Activated naive CD8-positive, alpha-beta T cell treated with anti-CD3 and anti-CD28 coated beads, Interleukin-2, amount 10 ng/mL, durations not matched to agents 7 days and 5 days (primary cell): Measurements from ENCODE around the gene NANOG. TPM values are rescaled to one million over a fixed set of nuclear protein-coding genes. Genes with fewer than 3 reads are reported as not detected.
"Not testable (repeated sequence)": the region's sequence is repeated elsewhere in the genome, so short reads cannot be mapped to it uniquely, and the experiment has no call there.

Experiments
- ATAC-seq: fragments of 150-1000 bp; cut with Tn5 transposase; one replicate; pipeline ENCODE4 v1.10.0; 2021; ENCODE audit warnings: low read depth, moderate library complexity
- POLR2A ChIA-PET: fragments of 350-600 bp; sonication (Branson Sonifier 250); formaldehyde crosslinking; loops from one replicate; lab custom pipeline; 2021; ENCODE audit warnings: antibody characterized with exemption; lab: Charles Lee
- DNase-seq: peaks from one replicate; pipeline ENCODE4 v3.0.0; 2021
- H3K27ac Mint-ChIP-seq: one replicate; pipeline ENCODE4 v1.8.0; 2022; ENCODE audit warnings: mild to moderate bottlenecking, mixed read lengths
- H3K27me3 Mint-ChIP-seq: one replicate; pipeline ENCODE4 v1.8.0; 2022; ENCODE audit warnings: mild to moderate bottlenecking, moderate library complexity, mixed read lengths
- H3K36me3 Mint-ChIP-seq: one replicate; pipeline ENCODE4 v1.8.0; 2021; ENCODE audit warnings: mild to moderate bottlenecking, mixed read lengths
- H3K4me1 Mint-ChIP-seq: one replicate; pipeline ENCODE4 v1.8.0; 2021; ENCODE audit warnings: mixed read lengths
- H3K4me3 Mint-ChIP-seq: one replicate; pipeline ENCODE4 v1.8.0; 2022; ENCODE audit warnings: mild to moderate bottlenecking, moderate library complexity, mixed read lengths
- H3K9me3 Mint-ChIP-seq: one replicate; pipeline ENCODE4 v1.8.0; 2021; ENCODE audit warnings: mixed read lengths
- total RNA-seq, 2 experiments: library from RNA; stranded (reverse); gene quantifications; one replicate each; pipeline ENCODE4 v1.2.3, GENCODE V29; 2021

The NANOG gene
- total RNA-seq: not detected

DNA sequence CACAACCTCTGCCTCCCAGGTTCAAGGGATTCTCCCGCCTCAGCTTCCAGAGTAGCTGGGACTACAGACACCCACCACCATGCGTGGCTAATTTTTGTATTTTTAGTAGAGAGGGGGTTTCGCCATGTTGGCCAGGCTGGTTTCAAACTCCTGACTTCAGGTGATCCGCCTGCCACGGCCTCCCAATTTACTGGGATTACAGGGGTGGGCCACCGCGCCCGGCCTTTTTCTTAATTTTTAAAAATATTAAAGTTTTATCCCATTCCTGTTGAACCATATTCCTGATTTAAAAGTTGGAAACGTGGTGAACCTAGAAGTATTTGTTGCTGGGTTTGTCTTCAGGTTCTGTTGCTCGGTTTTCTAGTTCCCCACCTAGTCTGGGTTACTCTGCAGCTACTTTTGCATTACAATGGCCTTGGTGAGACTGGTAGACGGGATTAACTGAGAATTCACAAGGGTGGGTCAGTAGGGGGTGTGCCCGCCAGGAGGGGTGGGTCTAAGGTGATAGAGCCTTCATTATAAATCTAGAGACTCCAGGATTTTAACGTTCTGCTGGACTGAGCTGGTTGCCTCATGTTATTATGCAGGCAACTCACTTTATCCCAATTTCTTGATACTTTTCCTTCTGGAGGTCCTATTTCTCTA, at the start of gene NANOG:
Gene NANOG, plus strand, starts transcription at position 519 of the 645 bp plus-strand sequence. CDS start 213 bp downstream, outside the sequence.
- H3K9me3 Mint-ChIP-seq, H3K36me3 Mint-ChIP-seq, H3K27me3 Mint-ChIP-seq, H3K4me1 Mint-ChIP-seq, H3K4me3 Mint-ChIP-seq, ATAC-seq, POLR2A ChIA-PET, DNase-seq, H3K27ac Mint-ChIP-seq: not testable (repeated sequence)

DNA sequence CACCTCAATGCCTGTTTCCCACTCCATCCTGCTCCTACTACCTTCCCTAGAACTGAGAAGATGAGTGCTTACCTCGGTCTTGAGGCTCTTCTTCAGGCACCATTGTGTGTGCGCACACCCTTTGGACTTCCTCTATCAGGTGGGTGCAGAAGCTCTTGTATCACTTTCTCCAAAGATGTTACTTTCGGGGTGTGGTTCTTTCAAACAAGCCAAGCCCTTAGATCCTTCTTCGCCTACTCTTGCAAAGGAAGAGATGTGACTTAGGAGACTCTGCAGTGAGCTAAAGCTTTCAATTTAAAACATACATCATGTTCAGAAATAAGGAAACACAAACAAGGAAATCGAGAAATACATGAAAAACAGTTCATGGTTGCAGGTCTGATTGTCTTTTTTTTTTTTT, 42.0 kb upstream of the NANOG start, which contains the start of gene CLEC4C:
Gene CLEC4C, minus strand, starts transcription at position 130 of the 400 bp plus-strand sequence. Its CDS starts 27 bp downstream, at position 103.
- ATAC-seq (no peak), DNase-seq (no peak)
- POLR2A ChIA-PET: interaction anchor here (0.6 kb wide), 1 partner anchor 119 kb away, joined by 3 read pairs; no protein-coding TSS in a partner anchor
- Mint-ChIP-seq H3K9me3 (peaks cover 2% of the 10 kb centered on the region), H3K4me3 (no peak within 1 kb of the TSS), H3K4me1 (no peaks in the 10 kb centered on the region), H3K36me3 (no peaks in the 10 kb centered on the region), H3K27ac (no peak within 1 kb of the TSS), H3K27me3 (no peaks in the 10 kb centered on the region)

DNA sequence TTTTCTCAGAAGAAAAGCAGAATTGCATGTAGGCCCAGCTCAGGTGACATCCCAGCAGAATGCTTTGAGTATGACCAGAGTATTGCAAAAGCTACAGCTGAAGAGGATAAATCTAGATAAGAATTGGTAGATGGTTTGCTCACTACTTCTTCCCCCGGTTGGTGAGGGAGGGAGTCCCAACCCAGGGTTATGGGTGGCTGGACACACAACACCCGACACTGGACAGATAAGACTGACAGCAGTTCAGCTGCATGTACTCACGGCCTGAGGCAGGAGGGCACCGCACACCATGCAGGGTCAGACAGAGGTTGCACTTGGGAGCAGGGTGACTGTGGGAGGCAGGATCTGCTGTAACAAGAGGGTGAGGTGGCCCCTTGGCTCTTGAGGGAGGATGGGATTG, 40.4 kb upstream of the NANOG start:
- Mint-ChIP-seq H3K4me1 (peaks cover 5% of the 10 kb centered on the region), H3K36me3 (no peaks in the 10 kb centered on the region), H3K9me3 (no peaks in the 10 kb centered on the region), H3K27ac (no peak overlapping the region), H3K27me3 (no peaks in the 10 kb centered on the region), H3K4me3 (no peak overlapping the region)
- DNase-seq (no peak), ATAC-seq (no peak)
- POLR2A ChIA-PET: no interaction called here

DNA sequence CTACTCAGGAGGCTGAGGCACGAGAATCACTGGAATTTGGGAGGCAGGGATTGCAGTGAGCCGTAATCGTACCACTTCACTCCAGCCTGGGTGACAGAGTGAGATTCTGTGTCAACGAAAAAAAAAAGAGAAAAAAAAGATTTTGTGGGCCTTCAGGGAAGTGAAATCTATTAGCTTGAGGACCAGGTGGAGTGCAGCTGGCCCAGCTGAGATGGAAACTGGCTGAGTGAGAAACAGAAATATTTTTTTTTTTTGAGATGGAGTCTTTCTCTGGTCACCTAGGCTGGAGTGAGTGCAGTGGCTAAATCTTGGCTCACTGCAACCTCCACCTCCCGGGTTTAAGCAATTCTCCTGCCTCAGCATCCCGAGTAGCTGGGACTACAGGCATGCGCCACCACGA, 39.8 kb upstream of the NANOG start:
- ATAC-seq (no peak), DNase-seq (no peak)
- Mint-ChIP-seq H3K4me1 (peaks cover 5% of the 10 kb centered on the region), H3K9me3 (no peaks in the 10 kb centered on the region), H3K4me3 (no peak overlapping the region), H3K36me3 (no peaks in the 10 kb centered on the region), H3K27ac (no peak overlapping the region), H3K27me3 (no peaks in the 10 kb centered on the region)
- POLR2A ChIA-PET: no interaction called here

DNA sequence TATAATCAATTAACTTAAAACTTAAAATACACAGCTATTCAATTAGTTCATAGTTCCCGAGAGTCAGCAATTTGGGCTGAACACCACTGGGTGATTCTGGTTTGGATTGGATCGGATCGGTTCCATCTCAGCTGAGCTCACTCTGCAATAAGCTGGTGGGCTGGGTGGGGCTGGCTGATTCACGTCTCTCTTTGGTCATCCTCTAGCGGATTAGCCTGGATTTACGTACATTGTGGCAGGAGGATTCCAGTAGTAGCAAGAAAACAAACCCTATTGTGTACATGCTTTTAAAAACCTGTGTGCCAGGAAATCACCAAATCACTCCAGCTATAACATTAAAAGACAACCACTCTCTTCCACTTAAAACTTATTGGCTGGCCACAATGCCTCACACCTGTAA, 38.9 kb upstream of the NANOG start:
- Mint-ChIP-seq H3K9me3 (no peaks in the 10 kb centered on the region), H3K4me1 (peaks cover 5% of the 10 kb centered on the region), H3K4me3 (no peak overlapping the region), H3K27me3 (no peaks in the 10 kb centered on the region), H3K27ac (no peak overlapping the region), H3K36me3 (no peaks in the 10 kb centered on the region)
- ATAC-seq: no peak
- POLR2A ChIA-PET: no interaction called here
- DNase-seq: no peak

DNA sequence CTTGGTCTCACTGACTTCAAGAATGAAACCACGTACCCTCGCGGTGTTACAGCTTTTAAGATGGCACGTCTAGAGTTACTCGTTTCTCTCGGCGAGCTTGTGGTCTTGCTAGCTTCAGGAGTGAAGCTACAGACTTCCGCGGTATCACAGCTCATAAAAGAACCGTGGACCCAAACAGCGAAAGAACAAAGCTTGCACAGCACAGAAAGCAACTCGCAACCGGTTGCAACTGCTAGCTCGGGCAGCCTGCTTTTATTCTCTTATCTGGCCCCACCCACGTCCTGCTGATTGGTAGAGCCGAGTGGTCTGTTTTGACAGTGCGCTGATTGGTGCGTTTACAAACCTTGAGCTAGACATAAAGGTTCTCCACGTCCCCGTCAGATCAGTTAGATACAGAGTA, 37.8 kb upstream of the NANOG start:
- Mint-ChIP-seq H3K4me1 (peaks cover 9% of the 10 kb centered on the region), H3K9me3 (no peaks in the 10 kb centered on the region), H3K36me3 (no peaks in the 10 kb centered on the region), H3K4me3 (no peak overlapping the region), H3K27ac (no peak overlapping the region), H3K27me3 (no peaks in the 10 kb centered on the region)
- DNase-seq (no peak), ATAC-seq (no peak)
- POLR2A ChIA-PET: no interaction called here

DNA sequence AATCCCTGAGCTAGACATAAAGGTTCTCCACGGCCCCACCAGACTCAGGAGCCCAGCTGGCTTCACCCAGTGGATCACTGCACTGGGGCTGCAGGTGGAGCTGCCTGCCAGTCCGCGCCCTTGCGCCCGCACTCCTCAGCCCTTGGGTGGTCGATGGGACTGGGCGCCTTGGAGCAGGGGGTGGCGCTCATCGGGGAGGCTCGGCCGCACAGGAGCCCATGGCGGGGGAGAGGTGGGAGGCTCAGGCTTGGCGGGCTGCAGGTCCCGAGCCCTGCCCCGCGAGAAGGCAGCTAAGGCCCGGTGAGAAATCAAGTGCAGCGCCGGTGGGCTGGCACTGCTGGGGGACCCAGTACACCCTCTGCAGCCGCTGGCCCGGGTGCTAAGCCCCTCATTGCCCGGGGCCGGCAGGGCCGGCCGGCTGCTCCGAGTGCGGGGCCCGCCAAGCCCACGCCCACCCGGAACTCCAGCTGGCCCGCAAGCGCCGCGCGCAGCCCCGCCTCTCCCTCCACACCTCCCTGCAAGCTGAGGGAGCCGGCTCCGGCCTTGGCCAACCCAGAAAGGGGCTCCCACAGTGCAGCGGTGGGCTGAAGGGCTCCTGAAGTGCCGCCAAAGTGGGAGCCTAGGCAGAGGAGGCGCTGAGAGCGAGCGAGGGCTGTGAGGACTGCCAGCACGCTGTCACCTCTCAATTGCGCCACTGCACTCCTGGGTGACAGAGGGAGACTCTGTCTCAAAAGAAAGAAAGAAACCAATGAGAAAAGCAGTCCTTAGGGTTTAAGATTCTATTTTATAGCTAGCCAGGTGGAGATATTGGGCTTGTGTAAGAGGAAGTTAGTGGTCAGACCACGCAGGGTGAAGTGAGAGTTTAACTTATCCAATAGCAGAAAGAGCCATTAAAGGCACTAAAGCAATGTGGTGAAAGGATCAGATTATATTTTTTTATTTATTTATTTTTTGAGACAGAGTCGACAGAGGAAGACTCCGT, 37.0 kb upstream of the NANOG start:
- POLR2A ChIA-PET, H3K9me3 Mint-ChIP-seq, H3K4me1 Mint-ChIP-seq, H3K36me3 Mint-ChIP-seq, DNase-seq, H3K27me3 Mint-ChIP-seq: not testable (repeated sequence)
- peak; percentile 33 for ATAC-seq
- Mint-ChIP-seq H3K4me3 (peak overlapping the region; percentile 30), H3K27ac (peak overlapping the region; percentile 46)

DNA sequence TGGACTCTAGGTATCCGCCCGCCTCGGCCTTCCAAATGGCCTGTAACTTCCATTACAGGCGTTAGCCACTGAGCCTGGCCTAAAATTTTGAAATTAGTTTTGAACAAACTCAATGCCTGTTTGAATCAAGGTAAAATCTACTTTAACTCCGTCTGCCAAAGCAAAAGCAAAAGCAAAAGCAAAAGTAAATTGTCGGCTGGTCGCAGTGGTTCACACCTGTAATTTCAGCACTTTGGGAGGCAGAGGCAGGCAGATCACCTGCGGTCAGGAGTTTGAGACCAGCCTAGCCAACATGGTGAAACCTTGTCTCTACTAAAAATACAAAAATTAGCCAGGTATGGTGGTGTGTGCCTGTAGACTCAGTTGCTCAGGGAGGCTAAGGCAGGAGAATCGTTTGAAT, 33.5 kb upstream of the NANOG start:
- H3K9me3 Mint-ChIP-seq, ATAC-seq, H3K4me1 Mint-ChIP-seq, H3K36me3 Mint-ChIP-seq, H3K27me3 Mint-ChIP-seq, POLR2A ChIA-PET, DNase-seq: not testable (repeated sequence)
- Mint-ChIP-seq H3K4me3 (peak overlapping the region; percentile 62), H3K27ac (peak overlapping the region; percentile 33)

DNA sequence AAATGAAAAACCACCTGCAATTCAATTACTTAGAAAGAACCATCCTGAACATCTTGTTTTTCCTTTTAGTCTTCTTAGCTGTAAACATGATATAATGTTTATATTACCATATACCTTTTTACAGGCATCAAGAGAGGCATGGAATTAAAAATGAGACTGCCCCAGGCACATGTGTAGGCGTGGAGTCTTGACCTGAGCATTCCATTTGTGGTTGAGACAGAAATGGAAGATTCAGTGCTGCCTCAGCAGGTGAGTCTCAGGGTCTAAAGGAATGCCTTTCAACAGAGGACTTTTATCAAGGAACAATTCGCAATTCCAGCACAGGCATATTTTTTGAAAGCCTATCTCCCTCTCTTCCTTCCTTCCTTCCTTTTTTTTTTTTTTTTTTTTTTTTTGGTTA, 32.2 kb upstream of the NANOG start:
- ATAC-seq (no peak), DNase-seq (no peak)
- H3K27me3 Mint-ChIP-seq: peaks cover 5% of the 10 kb centered on the region
- no peaks in the 10 kb centered on the region for H3K9me3 Mint-ChIP-seq
- H3K27ac Mint-ChIP-seq: no peak overlapping the region
- no peaks in the 10 kb centered on the region for H3K36me3 Mint-ChIP-seq
- POLR2A ChIA-PET: no interaction called here
- no peak overlapping the region for H3K4me3 Mint-ChIP-seq
- peaks cover 9% of the 10 kb centered on the region for H3K4me1 Mint-ChIP-seq

DNA sequence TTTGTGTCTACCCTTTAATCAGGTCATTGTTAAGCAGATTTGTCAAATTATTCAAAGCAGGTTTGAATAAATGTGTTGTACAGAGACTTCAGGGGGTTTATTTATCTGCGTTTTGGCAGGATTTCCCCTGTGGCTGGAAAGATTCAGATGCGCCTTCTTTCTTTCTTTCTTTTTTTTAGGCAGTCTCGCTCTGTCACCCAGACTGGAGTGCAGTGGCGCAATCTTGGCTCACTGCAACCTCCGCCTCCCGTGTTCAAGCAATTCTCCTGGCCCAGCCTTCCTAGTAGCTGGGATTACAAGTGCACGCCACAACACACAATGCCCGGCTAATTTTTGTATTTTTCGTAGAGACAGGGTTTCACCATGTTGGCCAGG, 30.4 kb upstream of the NANOG start:
- Mint-ChIP-seq H3K27me3 (peaks cover 5% of the 10 kb centered on the region), H3K36me3 (no peaks in the 10 kb centered on the region), H3K4me1 (peaks cover 4% of the 10 kb centered on the region), H3K4me3 (no peak overlapping the region), H3K27ac (no peak overlapping the region), H3K9me3 (no peaks in the 10 kb centered on the region)
- DNase-seq (no peak), ATAC-seq (no peak)
- POLR2A ChIA-PET: no interaction called here

DNA sequence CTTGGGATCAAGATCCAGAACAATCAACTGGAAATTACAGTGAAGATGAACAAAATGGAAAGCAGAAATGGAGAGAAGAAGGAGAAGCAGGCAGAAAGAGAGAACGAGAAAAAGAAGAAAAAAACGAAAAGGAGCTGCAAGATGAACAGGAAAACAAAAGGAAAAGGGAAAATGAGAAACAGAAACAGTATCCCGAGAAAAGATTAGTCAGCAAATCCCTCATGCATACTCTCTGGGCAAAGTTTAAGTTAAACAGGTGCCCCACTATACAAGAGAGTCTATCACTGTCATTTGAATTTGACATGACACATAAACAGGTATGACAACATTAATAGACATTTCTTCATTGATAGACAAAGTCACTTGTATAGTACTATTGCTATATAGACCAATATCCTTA, 19.2 kb upstream of the NANOG start:
- ATAC-seq: no peak
- H3K36me3 Mint-ChIP-seq: no peaks in the 10 kb centered on the region
- POLR2A ChIA-PET: no interaction called here
- H3K4me3 Mint-ChIP-seq: no peak overlapping the region
- no peak overlapping the region for H3K27ac Mint-ChIP-seq
- H3K27me3 Mint-ChIP-seq: peaks cover 2% of the 10 kb centered on the region
- H3K4me1 Mint-ChIP-seq: no peaks in the 10 kb centered on the region
- DNase-seq: no peak
- H3K9me3 Mint-ChIP-seq: no peaks in the 10 kb centered on the region

DNA sequence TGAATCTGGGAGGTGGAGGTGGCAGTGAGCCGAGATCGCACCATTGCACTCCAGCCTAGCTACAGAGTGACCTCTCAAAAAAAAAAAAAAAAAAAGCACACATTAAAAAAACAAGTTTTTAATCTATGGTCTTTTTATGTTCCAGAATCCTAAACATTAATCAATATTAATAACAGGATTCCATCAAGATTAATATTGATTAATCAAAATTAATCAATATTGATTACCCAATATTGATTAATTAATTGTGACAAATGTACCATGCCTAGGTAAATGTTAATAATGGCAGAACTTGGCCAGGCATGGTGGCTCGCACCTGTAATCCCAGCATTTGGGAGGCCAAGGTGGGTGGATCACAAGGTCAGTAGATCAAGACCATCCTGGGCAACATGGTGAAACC, 7.9 kb upstream of the NANOG start:
- ATAC-seq: no peak
- no peaks in the 10 kb centered on the region for H3K36me3 Mint-ChIP-seq
- DNase-seq: no peak
- H3K4me3 Mint-ChIP-seq: no peak overlapping the region
- H3K27me3 Mint-ChIP-seq: no peaks in the 10 kb centered on the region
- no peaks in the 10 kb centered on the region for H3K4me1 Mint-ChIP-seq
- H3K27ac Mint-ChIP-seq: no peak overlapping the region
- H3K9me3 Mint-ChIP-seq: no peaks in the 10 kb centered on the region
- POLR2A ChIA-PET: no interaction called here

DNA sequence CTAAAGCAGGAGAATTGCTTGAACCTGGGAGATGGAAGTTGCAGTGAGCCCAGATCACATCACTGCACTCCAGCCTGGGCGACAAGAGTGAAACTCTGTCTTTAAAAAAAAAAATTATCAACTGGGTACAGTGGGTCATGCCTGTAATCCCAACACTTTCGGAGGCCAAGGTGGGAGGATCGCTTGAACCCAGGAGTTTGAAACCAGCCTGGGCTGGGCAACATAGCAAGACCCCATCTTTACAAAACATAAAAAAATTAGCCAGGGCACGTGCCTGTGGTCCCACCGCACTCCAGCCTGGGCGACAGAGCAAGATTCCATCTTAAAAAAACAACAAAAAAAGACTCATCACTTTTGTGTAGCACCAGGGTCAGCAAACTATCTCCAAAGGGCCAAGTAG, 7.1 kb upstream of the NANOG start:
- no peak for ATAC-seq
- no peaks in the 10 kb centered on the region for H3K36me3 Mint-ChIP-seq
- H3K27me3 Mint-ChIP-seq: peaks cover 2% of the 10 kb centered on the region
- no peak overlapping the region for H3K27ac Mint-ChIP-seq
- H3K4me1 Mint-ChIP-seq: no peaks in the 10 kb centered on the region
- DNase-seq: no peak
- H3K9me3 Mint-ChIP-seq: no peaks in the 10 kb centered on the region
- POLR2A ChIA-PET: no interaction called here
- H3K4me3 Mint-ChIP-seq: no peak overlapping the region

DNA sequence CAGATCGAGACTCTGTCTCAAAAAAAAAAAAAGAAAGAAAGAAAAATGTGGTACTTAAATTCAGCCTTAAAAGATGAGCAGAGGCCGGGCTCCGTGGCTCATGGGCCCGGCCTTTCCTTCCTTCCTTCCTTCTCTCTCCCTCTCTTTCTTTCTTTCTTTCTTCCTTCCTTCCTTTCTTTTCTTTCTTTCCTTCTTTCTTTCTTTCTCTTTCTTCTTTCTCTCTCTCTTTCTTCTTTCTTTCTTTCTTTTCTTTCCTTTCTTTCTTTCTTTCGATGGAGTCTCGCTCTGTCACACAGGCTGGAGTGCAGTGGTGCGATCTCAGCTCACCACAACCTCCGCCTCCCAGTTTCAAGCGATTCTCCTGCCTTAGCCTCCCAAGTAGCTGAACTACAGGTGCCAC, 5.8 kb upstream of the NANOG start:
- H3K36me3 Mint-ChIP-seq, ATAC-seq, H3K27ac Mint-ChIP-seq, DNase-seq, H3K9me3 Mint-ChIP-seq, H3K4me3 Mint-ChIP-seq, POLR2A ChIA-PET, H3K27me3 Mint-ChIP-seq, H3K4me1 Mint-ChIP-seq: not testable (repeated sequence)
